GM23248 (cell line): ENCODE data around the gene MMEL1.
"Not testable (repeated sequence)": the region's sequence is repeated elsewhere in the genome, so short reads cannot be mapped to it uniquely, and the experiment has no call there.

Experiments
- EZH2 ChIP-seq: fragments of 200-600 bp; sonication (generic); IDR thresholded peaks from 2 replicates; pipeline ENCODE4 v1.6.1; 2018; ENCODE audit warnings: antibody characterized with exemption, mild to moderate bottlenecking; ENCODE audit not compliant: insufficient read depth, poor library complexity, severe bottlenecking
- EZH2phosphoT487 ChIP-seq: fragments of 200-600 bp; sonication (generic); IDR thresholded peaks from 2 replicates; pipeline ENCODE4 v1.6.1; 2018; ENCODE audit warnings: antibody characterized with exemption, moderate library complexity, mild to moderate bottlenecking, low read depth; ENCODE audit not compliant: insufficient read depth

DNA sequence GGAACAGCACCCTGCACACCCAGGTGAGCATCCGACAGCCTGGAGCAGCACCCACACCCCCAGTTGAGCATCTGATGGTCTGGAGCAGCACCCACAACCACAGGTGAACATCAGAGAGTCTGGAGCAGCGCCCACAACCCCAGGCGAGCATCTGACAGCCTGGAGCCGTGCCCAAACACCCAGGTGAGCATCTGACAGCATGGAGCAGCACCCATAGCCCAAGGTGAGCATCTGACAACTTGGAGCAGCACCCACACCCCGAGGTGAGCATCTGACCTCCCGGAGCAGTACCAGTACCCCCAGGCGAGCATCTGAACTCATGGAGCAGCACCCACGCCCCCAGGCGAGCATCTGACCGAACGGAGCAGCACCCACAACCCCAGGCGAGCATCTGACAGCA lies 24.3 kb upstream of the MMEL1 start:
- not testable (repeated sequence) for TF ChIP-seq EZH2phosphoT487, EZH2
